ENCODE results near the gene GRM7. TPM values are rescaled to one million over a fixed set of nuclear protein-coding genes. Genes with fewer than 3 reads are reported as not detected.

Gene GRM7
- total RNA-seq, 1 experiment from 2014 or later: not detected

GRCh38 chr3:7547826-7548225 is 686.9 kb downstream of the GRM7 start:
- CTCF ChIA-PET: no interaction called here
- no TSS peak for BruUV-seq (replicated peaks)
- TF ChIP-seq CTCF (conservative IDR thresholded peaks at IDR 0.05; ENCODE audit: low read depth, low read length): no peak
- no peak for TF ChIP-seq EZH2phosphoT487 (IDR thresholded peaks at IDR 0.05; ENCODE audit: borderline replicate concordance, low read length)
- TF ChIP-seq EZH2 (IDR thresholded peaks at IDR 0.05; ENCODE audit: low read length, unreplicated experiment): no peak

GRCh38 chr3:7562892-7563291 is 702.0 kb downstream of the GRM7 start:
- Histone ChIP-seq H3K9me2 (replicated peaks; ENCODE audit: low read length) (no peaks in the 10 kb centered on the region), H3K9me3 (ENCODE audit: low read length) (peaks cover 31% of the 10 kb centered on the region), H3K4me2 (ENCODE audit: low read length) (no peak overlapping the region), H3K36me3 (ENCODE audit: low read depth, low read length) (no peaks in the 10 kb centered on the region), H3K27me3 (ENCODE audit: low read length) (no peaks in the 10 kb centered on the region), H3F3A (ENCODE audit: low read length, unreplicated experiment) (no peaks in the 10 kb centered on the region), H4K20me1 (ENCODE audit: low read length) (no peaks in the 10 kb centered on the region), H3K27ac (ENCODE audit: low read length) (no peak overlapping the region), H3K79me2 (ENCODE audit: low read length) (no peaks in the 10 kb centered on the region), H3K4me3 (ENCODE audit: low read length) (no peak overlapping the region), H3K4me1 (ENCODE audit: insufficient read depth, low read length) (no peaks in the 10 kb centered on the region), H3K9ac (ENCODE audit: low read length) (no peak overlapping the region), H2AFZ (ENCODE audit: low read length) (no peak overlapping the region)
- ATAC-seq (no peak), DNase-seq (no peak)
- ChIA-PET CTCF (no interaction called here), POLR2A (ENCODE audit: unreplicated experiment) (no interaction called here)
- TF ChIP-seq EZH2phosphoT487 (IDR thresholded peaks at IDR 0.05; ENCODE audit: borderline replicate concordance, low read length) (no peak), CTCF (conservative IDR thresholded peaks at IDR 0.05; ENCODE audit: low read depth, low read length) (no peak), EZH2 (IDR thresholded peaks at IDR 0.05; ENCODE audit: low read length, unreplicated experiment) (no peak)
- no TSS peak for BruUV-seq (replicated peaks)
- intact Hi-C loops (cut with micrococcal nuclease): no loop called here

More at GRCh38 chr3:7547826-7548225, 686.9 kb downstream of the GRM7 start:
- Histone ChIP-seq H3K9me2 (replicated peaks; ENCODE audit: low read length) (no peaks in the 10 kb centered on the region), H3K27ac (ENCODE audit: low read length) (no peak overlapping the region), H3K9me3 (ENCODE audit: low read length) (peaks cover 30% of the 10 kb centered on the region; the same call in 1 of the 2 replicates), H3K27me3 (ENCODE audit: low read length) (no peaks in the 10 kb centered on the region), H3K4me2 (ENCODE audit: low read length) (no peak overlapping the region), H4K20me1 (ENCODE audit: low read length) (no peaks in the 10 kb centered on the region), H3F3A (ENCODE audit: low read length, unreplicated experiment) (no peaks in the 10 kb centered on the region), H3K9ac (ENCODE audit: low read length) (no peak overlapping the region), H3K4me1 (ENCODE audit: insufficient read depth, low read length) (no peaks in the 10 kb centered on the region), H2AFZ (ENCODE audit: low read length) (no peak overlapping the region), H3K36me3 (ENCODE audit: low read depth, low read length) (no peaks in the 10 kb centered on the region), H3K4me3 (ENCODE audit: low read length) (no peak overlapping the region), H3K79me2 (ENCODE audit: low read length) (no peaks in the 10 kb centered on the region)
- POLR2A ChIA-PET (ENCODE audit: unreplicated experiment): interaction anchor here (0.6 kb wide), 1 partner anchor 656 kb away, joined by 3 read pairs; no protein-coding TSS in a partner anchor
- ATAC-seq: no peak
- intact Hi-C loops (cut with micrococcal nuclease): no loop called here
- DNase-seq: no peak

- H3K9me3 ChIP-seq (ENCODE audit: low read length): peaks cover 28% of the 10 kb centered on the region
- no peaks in the 10 kb centered on the region for H3K36me3 ChIP-seq (ENCODE audit: low read depth, low read length)
- POLR2A ChIA-PET (ENCODE audit: unreplicated experiment): no interaction called here
- no peak for DNase-seq
- intact Hi-C loops (cut with micrococcal nuclease): no loop called here
- H3K4me2 ChIP-seq (ENCODE audit: low read length): no peak overlapping the region
- H3F3A ChIP-seq (ENCODE audit: low read length, unreplicated experiment): no peaks in the 10 kb centered on the region
- H3K4me3 ChIP-seq (ENCODE audit: low read length): no peak overlapping the region
- no peak for ATAC-seq
- no peaks in the 10 kb centered on the region for H3K9me2 ChIP-seq (replicated peaks; ENCODE audit: low read length)
- H3K4me1 ChIP-seq (ENCODE audit: insufficient read depth, low read length): no peaks in the 10 kb centered on the region
- no peak overlapping the region for H3K9ac ChIP-seq (ENCODE audit: low read length)
- no TSS peak for BruUV-seq (replicated peaks)
- no peaks in the 10 kb centered on the region for H3K79me2 ChIP-seq (ENCODE audit: low read length)
- CTCF ChIA-PET: no interaction called here
- no peaks in the 10 kb centered on the region for H4K20me1 ChIP-seq (ENCODE audit: low read length)
- TF ChIP-seq EZH2phosphoT487 (IDR thresholded peaks at IDR 0.05; ENCODE audit: borderline replicate concordance, low read length) (no peak), EZH2 (IDR thresholded peaks at IDR 0.05; ENCODE audit: low read length, unreplicated experiment) (no peak), CTCF (conservative IDR thresholded peaks at IDR 0.05; ENCODE audit: low read depth, low read length) (no peak)
- no peak overlapping the region for H2AFZ ChIP-seq (ENCODE audit: low read length)
- H3K27me3 ChIP-seq (ENCODE audit: low read length): no peaks in the 10 kb centered on the region
- H3K27ac ChIP-seq (ENCODE audit: low read length): no peak overlapping the region
Observed at GRCh38 chr3:7565574-7565973, 704.7 kb downstream of the GRM7 start.

Measured in PC-3 (cell line).